Fibroblast of pulmonary artery (primary cell): ENCODE measurements around the gene PHLPP1.

Source experiments
- DNase-seq: peaks from one replicate; pipeline ENCODE4 v3.0.0-alpha.2; 2010; ENCODE audit warnings: low read depth
- H3K4me3 ChIP-seq: replicated peaks from 2 replicates; pipeline ENCODE4 v1.5.1; 2011; ENCODE audit warnings: low read depth, mild to moderate bottlenecking, control low read depth, low read length, moderate library complexity
- TF ChIP-seq, protein P1 (sequence below): IDR thresholded peaks from 2 replicates; pipeline ENCODE4 v1.5.1; 2011; ENCODE audit warnings: mild to moderate bottlenecking, control low read depth, low read length, inconsistent platforms; ENCODE audit errors: missing control alignments

PHLPP1 gene

DNA sequence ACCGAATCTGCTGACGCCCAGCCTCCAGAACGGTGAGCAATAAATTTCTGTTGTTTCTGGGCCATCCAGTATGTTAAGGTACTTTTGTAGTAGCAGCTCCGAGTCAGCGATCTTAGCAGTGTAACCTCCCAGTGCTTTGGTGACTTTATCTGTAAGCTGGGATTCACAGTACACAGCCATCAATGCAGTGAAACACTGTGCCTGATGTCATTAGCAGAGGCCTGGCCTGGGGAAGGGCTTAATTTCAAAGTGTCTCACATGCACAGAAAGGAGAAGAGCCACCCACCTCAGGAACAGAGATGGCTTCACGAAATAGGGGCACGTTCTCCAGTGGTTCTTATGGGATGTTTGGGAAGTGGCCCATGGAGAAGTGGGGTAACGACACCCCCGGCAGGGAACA is 281.2 kb downstream of the PHLPP1 start:
- DNase-seq: no peak
- H3K4me3 ChIP-seq: no peak overlapping the region
- TF ChIP-seq, protein P1, sequence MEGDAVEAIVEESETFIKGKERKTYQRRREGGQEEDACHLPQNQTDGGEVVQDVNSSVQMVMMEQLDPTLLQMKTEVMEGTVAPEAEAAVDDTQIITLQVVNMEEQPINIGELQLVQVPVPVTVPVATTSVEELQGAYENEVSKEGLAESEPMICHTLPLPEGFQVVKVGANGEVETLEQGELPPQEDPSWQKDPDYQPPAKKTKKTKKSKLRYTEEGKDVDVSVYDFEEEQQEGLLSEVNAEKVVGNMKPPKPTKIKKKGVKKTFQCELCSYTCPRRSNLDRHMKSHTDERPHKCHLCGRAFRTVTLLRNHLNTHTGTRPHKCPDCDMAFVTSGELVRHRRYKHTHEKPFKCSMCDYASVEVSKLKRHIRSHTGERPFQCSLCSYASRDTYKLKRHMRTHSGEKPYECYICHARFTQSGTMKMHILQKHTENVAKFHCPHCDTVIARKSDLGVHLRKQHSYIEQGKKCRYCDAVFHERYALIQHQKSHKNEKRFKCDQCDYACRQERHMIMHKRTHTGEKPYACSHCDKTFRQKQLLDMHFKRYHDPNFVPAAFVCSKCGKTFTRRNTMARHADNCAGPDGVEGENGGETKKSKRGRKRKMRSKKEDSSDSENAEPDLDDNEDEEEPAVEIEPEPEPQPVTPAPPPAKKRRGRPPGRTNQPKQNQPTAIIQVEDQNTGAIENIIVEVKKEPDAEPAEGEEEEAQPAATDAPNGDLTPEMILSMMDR: no peak

DNA sequence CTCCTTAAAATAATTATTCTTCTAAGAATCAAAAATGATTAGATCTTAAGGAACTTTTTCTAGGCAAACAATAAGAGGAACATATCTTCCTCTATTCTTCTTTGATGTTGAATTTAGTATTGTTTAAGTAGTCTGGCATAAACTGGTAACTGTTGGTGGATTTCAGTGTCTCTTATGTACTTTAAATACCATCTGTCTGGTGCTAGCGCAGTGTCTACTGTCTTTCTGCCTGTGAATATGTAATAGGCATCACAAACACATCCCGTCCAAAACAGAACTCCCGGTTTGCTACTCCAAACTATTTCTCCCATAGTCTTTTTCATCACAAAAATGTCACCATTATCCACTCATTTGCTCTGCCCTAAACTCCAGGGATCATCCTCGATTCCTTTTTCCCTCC is 281.7 kb downstream of the PHLPP1 start:
- no peak overlapping the region for H3K4me3 ChIP-seq
- TF ChIP-seq, protein P1: no peak
- no peak for DNase-seq

DNA sequence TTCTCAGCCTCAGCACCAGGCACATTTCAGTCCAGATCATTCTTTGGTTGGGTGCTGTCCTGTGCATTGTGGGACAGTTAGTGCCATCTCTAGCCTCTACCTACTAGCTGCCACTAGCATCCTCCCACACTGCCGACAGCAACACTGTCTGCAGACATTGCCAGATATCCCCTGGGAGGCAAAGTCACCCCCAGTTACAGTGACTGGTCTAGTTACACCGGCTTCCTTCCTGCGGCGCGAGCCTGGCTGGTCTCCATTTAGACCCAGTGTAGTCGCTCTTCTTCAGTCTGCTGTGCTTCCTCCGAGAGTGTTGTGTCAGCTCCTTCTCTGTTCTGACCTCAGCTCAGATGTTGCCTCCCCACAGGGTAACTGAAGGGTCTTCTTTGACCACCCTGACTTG is 283.1 kb downstream of the PHLPP1 start:
- no peak for DNase-seq
- H3K4me3 ChIP-seq: no peak overlapping the region
- TF ChIP-seq, protein P1: no peak

DNA sequence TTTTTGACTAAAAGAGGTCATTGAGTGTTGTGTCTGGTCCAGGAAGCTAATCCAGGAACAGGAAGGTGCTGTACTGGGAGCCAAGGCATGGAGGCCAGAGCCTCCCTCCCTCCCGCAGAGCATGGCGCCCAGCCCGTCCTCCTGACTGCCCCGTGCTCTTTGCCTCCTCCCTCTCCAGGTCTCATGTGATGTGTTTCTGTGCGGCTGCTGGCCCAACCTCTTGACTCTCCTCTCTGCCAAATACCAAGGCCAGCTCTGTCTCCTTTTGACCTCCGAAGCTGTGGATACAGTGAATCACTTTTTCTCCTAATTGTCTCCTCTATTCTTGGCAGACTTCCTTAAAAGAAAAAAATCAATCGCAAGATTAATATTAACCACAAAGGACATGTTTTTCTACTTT is 284.1 kb downstream of the PHLPP1 start:
- peak; percentile 89 for DNase-seq
- no peak overlapping the region for H3K4me3 ChIP-seq
- TF ChIP-seq, protein P1: no peak

DNA sequence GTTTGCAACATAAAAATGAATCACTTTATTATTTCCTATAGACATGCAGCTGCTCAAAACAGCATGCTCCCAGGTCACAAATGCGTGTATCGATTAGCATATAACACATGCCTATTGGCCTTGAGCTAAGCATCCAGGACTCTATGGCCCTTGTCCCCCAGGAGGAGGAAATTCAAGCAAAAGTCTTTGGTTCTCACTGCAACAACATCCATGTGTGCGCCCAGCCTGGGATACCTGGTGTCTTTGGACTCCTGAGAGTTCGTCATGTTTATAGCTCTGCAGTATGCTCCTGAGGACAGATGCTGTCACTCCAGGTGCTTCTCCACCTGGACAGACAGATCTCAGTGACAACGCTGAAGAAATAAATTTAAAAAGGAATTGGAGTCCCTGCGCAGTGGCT is 284.6 kb downstream of the PHLPP1 start:
- no peak for DNase-seq
- TF ChIP-seq, protein P1: no peak
- H3K4me3 ChIP-seq: no peak overlapping the region

DNA sequence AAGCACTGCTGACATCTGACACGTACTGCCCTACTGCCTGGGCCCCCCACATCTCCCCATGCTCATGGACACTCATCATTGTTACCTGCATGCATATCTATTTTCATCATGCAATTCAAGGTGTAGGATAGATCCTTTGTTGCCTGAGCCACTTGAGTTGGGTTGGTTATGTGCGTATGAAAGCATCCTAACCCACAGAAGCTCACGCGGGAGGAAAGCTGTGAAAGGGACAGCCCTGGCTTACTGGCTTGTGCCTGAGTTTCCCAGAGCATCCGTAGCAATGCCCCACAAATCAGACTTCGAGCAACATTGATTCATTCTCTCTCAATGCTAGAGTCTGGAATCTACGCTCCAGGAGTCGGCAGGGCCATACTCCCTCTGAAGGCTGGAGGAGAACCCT is 285.5 kb downstream of the PHLPP1 start:
- TF ChIP-seq, protein P1: no peak
- no peak overlapping the region for H3K4me3 ChIP-seq
- DNase-seq: no peak

DNA sequence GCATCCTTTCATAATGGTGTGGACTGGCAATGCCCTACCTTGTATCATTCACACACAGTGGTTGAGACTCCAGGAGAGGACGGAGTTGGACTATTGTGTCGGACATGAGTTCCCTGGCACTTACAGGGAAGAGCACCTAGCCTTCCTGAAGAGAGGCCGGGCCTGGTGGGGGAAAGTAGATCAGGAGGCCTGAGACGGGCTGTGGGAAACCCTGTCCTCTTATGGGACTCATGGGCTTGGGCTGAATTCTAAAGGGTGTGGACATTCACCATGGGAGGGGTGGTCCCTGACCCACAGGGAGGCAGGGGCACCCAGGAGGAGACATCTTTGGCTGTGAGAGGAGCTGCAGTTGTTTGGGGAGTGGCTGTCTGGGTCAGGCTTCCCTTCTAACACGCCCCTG is 286.5 kb downstream of the PHLPP1 start:
- TF ChIP-seq, protein P1: no peak
- no peak for DNase-seq

More for the DNA sequence above, 286.5 kb downstream of the PHLPP1 start:
- no peak overlapping the region for H3K4me3 ChIP-seq
